Activated CD8-positive, alpha-beta memory T cell treated with anti-CD3 and anti-CD28 coated beads, Interleukin-2, amount 50 U/mL, for 24 hours (primary cell): Measurements from ENCODE around the gene CALN1.
"Not testable (repeated sequence)": the region's sequence is repeated elsewhere in the genome, so short reads cannot be mapped to it uniquely, and the experiment has no call there.

Source experiments
- DNase-seq: peaks from one replicate; pipeline ENCODE4 v3.0.0-alpha.2; 2020; ENCODE audit errors: extremely low read depth

The CALN1 gene

DNA sequence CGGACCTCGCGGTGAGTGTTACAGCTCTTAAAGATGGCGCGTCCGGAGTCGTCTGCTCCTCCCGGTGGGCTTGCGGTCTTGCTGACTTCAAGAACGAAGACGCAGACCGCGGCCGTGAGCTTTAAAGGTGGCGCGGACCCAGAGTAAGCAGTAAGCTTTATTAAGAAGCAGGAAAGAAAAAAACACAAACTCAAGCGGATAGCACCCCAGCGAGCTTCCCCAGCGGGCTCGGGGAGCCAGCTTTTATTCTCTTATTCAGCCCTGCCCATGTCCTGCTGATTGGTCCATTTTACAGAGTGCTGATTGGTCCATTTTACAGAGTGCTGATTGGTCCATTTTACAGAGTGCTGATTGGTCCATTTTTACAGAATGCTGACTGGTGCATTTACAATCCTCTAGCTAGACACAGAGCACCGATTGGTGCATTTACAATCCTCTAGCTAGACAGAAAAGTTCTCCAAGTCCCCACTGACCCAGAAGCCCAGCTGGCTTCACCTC lies at the start of gene CALN1:
Gene CALN1 (minus strand): TSS at position 218 of the 498 bp plus-strand sequence.
- DNase-seq: not testable (repeated sequence)

DNA sequence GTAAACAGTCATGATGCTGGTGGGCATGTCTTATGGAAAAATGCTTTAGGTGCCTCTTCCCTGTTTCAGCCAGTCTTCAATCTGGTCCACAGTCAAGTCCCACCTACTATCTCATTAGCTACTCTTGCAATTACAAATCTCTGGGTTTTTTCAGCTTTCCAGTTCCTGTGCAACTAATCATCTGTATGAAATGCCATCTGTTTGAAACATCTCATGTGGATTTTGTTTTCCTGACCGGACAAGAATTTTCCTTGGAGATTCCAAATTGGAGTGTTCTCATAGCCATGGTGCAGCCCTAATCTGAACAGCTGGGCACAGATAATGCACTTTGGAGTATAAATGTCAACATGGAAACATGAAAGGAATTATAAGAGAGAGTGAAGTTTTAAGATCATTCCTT lies 41.3 kb upstream of the CALN1 start:
- no peak for DNase-seq

DNA sequence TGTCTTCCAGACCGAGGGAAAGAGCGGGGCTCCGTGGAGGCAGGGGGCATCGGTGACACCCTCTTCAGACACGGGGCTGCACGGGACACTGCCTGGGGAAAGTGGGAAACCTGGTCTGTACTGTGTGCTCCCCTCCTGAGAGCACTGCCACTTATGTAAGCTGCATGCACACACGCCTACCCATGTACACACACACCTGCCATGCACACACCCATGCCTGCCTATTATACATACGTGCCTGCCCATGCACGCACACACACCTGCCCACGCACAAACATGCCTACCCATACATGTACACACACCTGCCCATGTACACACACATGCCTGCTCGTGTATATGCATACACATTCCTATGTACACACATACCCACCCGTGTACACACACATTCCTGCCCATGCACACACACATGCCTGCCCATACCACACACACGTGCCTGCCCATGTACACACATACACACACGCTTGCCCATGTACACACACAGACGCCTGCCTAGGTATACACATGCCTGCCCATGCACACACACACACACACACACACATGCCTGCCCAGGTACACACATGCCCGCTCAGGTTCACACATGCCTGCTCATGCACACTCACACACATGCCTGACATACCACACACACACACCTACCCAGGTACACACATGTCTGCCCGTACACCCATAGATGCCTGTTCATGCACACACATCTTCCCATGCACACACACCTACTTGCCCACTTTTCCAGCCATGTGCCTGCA lies 35.5 kb upstream of the CALN1 start:
- no peak for DNase-seq

DNA sequence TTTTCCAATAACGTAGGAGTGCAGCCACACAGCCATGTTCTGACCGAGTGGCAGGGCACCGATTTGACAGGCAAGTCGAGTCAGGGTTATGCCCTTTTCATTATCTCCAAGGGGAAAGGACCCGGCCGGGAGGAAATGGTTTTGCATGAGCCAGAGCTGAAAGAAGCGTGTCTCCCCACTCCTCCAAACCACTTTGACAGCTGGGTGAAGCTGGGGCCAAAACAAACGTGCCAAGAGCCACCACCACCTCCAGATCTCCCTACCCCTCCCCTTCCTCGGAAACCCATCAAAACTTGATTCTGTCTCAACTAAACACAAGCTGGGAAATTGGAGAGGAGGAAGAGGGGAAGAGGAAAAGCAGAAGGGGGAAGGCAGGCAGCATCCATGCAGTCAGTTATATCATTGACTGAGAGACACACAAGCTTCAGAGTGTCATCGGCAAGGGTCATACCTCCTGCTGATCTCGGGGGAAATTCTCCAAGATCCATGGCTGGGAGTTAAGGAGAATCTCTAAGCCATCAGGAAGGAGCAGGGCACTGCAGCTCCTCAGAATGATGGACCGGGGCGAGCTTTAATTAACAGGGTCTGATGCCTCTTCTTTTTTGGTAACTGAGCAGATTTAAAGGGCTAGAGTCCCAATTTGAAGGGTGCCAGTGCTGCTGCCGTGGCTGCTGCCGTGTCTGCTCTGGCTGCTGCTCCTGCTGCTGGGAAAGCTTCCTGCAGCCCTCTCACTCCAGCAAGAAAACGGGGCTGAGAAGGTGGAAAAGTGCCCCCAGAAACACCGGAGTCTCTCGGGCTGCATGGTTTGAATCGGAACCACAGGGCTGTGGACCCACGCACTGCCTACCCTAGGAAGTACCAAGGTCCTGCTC lies 34.7 kb upstream of the CALN1 start:
- DNase-seq: no peak

DNA sequence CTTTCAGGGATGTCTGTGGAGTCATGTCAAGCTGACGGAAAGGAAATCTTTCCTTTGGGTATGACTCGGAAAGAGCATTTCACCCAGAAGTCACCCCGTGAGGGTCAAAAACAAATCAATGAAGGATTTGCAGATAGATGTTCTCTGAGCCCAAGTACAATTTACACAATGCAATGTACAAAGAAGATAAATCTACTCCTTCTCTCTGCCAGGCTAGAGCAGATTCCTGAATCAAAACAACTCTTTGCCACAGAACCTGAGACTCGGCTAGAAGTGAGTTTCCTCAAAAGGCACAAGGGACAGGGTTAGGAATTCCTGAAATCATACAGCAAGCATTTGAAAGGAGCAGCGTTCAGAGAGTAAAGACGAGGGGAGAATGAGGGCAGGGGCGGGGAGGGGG lies 34.0 kb upstream of the CALN1 start:
- no peak for DNase-seq

DNA sequence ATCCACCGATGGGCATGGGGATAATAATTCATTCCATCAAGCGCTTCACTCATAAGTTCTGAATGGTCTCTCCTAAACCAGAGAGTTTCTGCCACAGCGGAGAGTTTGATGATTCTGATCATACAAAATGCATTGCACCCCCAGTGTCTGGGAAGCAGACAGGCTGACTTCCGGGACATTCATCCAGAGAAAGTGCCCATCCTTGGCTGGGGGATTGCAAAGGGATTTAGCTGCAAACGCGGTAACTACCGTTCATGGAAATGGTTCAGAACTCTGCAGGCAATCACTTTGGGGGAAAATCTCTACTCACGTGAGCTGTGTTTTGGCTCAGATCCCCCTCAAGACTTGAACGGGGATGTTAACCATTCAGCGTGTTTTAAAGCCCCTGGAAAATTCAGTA lies 33.4 kb upstream of the CALN1 start:
- DNase-seq: no peak

DNA sequence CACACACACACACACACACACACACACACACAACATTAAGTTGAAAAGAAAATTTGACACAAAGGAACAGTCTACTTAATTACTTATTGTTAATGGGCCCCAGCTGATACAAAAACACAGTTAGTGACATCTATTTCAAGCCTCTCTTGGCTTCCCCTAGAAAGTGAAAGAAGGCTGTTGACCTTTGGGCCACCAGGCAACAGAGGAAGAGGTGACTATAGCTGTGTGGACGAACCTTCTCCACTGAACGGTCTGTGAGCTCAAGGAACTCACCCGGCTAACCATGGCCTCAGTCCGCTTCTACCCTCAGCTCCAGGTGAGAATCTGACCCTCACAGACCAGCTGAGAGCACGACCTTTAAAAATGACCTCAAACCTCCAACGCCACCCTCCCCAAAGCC lies 32.9 kb upstream of the CALN1 start:
- DNase-seq: no peak

DNA sequence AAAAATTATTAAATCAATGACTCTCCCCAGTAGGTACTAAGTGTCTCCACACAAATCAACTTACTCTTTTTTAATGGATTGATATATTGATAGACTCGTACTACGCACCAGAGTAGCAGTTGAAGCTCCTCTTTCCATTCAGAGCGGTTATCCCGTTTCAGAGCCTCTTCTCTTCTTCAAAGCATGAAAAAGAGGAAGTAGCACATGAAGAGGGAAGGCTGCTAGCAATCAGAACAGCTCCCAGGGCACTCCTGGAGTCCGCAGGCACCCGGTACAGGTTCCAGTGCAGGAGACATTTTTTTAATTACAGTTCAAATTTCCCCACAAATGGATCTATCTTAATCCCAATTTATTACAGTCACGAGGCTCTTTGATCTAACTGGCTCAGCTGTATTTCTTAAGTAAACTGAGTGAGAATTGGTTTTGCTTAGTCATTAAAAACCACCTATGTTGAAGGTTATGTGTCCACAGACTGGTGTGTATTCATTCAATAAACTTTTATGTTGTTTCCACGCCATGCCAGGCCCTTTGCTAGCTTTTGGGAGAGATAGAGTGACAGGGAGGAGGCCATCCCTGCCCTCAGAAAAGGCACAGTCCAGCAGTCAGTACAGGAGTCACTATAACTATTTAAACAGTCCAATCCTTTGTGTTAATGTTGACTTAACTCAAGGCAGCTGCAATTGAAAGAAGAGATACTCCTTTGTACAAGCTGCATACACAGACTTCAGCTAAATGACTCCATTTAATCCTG lies 32.1 kb upstream of the CALN1 start:
- DNase-seq: no peak

DNA sequence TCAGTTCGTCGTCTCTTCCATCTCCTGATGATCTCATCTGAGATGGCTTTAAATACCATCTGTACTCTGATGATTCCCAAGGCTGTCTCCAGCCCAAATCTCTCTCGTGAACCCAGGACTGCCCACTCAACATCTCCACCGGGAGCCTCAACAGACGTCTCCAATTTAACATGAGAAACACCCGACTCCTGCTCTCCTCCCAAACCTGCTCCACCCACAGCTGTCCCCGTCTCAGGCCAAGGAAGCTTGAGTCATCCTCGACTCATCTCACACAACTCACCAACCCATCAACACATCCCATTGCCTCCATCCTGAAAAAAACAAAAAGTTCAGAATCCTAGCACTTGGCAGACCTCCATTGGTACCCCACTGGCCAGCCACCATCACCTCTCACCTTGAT lies 29.7 kb upstream of the CALN1 start:
- no peak for DNase-seq

DNA sequence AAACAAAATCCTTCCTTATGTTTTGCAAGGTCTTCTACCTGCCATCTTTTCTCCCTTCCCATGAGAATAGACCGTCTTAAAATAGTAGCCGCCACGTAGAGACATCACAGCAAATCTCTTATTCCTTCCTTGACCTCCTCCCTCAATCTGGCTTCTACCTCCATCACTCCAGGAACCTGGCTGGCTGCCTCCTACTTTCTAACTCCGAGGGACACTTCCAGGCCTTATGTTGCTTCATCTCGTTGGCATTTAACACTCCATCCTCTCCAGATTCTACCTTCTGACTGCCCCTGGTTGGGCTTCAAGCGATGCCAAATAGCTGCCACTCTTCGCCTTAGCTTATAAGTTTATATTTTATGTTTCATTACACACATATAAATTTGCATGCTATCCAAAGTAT lies 26.4 kb upstream of the CALN1 start:
- no peak for DNase-seq

DNA sequence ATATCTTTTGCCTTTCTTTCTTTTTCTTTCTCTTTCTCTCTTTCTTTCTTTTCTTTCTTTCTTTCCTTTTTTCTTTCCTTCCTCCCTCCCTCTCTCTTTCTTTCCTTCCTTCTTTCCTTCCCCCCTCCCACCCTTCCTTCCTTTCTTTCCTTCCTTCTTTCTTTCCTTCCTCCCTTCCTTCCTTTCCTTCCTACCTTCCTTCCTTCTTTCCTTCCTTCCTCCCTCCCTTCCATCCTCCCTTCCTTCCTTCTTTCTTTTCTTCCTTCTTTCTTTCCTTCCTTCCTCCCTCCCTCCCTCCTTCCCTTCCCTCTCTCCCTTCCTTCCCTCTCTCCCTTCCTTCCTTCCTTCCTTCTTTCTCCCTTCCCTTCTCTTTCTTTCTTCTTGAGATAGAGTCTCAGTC lies 25.5 kb upstream of the CALN1 start:
- DNase-seq: no peak

DNA sequence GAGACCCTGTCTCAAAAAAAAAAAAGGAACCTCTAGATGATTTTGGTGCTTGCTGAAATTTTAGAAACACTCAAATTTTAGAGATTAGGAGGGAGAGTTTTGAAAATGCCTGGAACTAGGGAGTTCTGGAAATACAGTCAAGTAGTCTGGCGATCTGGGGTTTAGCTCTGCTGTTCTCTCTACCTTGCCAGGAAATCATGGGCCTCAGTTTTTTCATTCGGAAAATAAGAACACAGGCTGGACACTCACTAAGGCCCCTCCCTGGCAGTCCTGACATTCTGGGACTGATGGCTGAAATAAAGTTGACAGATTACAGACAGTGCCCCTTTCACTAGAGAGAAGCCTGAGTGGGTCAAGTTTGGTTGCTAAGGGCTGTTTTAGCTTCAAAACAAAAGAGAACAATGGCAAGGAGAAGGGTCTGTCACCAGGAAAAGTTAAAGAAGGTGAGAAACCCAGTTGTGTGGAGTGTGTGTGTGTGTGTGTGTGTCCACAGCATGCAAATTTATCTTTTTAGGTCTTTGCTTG lies 25.0 kb upstream of the CALN1 start:
- no peak for DNase-seq

DNA sequence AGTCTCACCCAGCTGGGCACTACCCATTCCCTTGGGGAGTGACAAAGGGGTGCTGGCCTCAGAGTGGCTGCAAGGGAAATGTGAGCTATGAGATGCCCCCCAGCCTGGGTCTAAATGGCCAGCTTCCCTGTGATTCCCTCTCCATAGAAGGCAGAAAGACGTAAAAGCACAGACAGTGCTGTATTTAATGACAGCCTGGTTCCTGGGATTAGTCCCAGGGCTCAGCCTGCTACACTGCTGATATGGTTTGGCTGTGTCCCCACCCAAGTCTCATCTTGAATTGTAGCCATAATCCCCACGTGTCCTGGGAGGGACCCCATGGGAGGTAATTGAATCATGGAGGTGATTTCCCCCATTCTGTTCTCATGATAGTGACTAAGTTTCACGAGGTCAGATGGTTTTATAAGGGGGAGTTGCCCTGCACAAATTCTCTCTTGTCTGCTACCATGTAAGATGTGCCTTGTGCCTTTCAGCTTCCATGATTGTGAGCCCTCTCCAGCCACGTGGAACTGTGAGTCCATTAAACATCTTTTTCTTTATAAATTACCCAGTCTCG lies 23.9 kb upstream of the CALN1 start:
- DNase-seq: no peak

DNA sequence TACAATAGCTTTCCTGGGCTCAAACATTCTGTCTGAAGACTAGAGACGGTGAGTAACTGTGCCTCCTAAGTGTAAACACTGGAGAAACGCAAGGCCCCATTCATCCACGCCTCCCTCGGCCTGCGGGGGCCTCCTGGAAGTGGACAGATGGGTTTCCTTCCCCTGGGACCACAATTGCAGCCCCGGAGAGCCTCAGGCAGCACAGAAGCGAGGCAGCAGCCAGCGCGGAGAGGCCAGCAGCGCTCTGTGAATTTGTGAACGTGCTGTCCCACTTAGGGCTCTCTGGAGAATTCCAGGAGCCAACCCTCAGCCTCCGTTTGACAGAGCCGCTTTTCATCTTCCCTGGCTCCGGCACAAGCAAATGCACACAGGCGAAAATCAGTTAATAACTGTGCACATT lies 23.2 kb upstream of the CALN1 start:
- DNase-seq: no peak

DNA sequence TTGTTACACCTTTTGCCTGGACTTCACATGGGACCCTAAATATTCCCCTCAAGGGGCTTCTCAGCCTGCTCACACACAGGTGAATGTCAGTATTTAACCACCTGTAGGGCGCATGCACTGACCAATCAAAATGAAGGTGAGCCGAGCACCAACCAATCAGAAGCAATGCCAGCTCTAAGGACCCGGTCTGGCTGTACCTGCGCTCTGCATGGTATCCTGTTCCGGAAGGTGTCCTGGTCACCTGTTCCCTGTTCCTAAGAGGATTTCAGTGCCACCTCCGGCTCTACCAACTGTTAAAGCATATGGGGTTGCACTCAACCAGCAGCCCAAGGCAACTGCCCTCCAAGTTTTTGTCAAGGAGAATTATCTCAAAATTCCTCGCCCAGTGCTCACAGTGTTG lies 18.4 kb upstream of the CALN1 start:
- no peak for DNase-seq

DNA sequence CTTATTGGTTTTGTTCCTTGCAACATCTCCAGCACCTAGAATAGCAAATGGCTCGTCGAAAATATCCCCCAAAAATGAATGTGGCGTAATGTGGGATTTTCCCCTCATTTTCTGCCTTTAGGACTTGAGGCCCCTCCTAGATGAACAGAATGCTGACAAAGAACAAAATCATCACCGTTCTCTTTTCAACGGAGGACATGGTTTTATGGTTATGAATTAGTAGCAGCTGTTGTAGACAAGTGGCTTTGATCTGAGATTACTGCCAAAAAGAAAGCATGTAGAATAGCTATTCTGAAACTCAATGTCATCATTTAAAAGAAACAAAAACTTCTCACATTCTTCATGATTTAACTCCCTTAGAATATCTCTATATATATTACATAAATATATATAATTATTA lies 17.2 kb upstream of the CALN1 start:
- no peak for DNase-seq

DNA sequence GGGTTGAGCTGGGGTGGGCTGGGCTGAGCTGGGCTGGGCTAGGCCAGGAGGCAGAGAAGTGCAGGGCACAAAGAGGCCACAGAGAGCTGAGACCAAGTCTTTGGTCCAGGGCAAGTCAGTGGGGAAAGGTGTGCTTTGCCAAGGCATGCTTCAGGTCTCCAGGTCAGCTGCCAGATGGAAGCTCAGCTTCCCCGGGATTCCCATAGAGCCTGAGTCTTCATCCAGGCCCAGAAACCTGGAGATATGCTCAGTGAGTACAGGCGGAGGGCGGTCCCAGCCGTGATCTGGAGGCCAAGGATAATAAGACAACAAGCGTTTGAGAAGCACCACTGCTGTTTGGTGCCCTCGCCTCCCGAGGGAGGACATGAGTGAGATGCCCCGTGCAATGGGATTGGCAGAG lies 4.7 kb upstream of the CALN1 start:
- DNase-seq: no peak

DNA sequence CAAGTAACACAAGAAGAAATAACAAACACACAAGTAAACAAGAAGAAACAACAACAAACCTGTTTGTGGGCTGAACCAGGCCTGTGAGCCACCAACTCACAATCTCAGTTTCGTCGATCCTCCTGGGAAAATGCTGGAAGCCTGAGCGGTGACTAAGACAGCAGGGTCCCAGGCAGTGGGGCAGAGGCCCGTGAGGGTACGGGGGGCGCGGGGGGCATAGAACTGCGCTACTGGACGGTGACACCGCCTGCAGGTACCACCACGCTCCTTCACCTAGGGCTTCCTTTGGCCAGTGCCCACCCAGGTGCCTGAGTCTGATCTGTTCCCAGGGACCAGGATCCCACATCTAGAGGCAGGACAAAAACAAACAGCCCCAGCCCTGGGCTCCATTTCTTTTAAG lies 3.4 kb upstream of the CALN1 start:
- DNase-seq: no peak

DNA sequence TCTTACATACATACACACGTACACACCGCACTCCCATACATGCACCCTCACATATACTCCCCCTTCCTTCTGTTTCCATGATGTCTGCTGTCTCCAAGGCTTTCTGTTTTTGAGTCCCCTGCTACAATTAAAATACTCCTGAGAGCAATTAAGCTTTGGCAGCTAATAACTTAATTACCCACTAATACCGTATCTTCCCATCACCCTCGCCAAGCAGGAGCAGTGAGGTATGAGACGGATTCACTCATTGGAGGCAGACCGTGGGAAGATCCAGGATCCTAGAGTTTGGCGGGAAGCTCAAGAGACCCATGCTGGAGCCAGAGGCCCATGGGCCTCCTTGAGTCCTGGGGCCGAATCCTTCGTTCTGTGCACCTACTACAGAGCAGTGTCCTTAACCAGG lies 1.7 kb upstream of the CALN1 start:
- no peak for DNase-seq

DNA sequence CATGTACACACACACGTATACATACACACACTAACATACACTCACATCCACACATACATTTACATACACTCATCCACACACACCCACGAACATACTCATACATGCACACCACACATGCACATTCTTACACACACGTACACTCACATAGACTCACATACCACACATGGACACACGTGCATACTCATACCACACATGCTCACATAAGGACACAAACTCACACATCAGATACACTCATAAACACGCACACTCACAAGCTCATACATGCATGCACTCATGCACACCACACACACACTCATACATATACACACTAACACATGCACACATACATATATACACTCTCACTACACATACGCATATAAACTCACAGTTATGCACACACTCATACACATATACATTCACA lies 1.2 kb upstream of the CALN1 start:
- DNase-seq: no peak

DNA sequence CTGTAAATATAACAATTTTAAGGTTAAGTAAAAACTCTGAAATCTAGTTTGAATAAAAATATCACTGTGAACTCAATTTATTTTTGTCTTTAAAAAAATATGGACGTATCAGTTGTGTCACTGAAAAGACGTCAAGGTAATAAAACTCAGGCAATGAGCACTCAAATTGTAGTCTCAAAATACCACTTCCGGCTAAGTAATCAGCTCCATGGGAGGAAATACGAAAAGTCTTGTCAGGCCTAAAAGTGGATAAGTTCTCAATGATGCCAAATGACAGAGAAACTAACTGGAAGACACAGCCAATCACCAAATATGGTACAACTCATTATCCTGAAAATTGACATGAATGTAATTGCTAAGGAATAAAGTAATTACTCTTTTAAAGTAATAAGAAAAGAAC lies 719 bp downstream of the CALN1 start:
- DNase-seq: no peak

DNA sequence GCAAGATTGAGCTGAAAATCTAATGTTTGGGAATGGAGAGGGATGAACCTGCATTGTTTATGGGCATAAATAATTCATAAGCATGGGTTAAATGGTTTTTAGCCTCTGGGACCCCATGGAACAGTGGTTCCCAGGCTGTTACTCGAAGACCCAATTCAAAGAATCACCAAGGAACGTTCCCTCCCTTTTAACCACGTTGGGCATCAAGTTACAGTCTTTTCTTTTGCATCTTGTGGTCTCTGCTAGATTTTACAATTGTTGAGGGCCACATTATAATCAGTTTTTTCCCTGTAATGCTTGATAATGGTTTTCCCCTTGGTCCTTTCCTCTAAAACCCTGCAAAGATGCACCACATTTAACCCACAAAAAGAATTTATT lies 2.5 kb downstream of the CALN1 start:
- no peak for DNase-seq
